ENCODE results near the gene CNTNAP5. TPM values are rescaled to one million over a fixed set of nuclear protein-coding genes. Genes with fewer than 3 reads are reported as not detected.

Gene CNTNAP5
- total RNA-seq, 1 experiment from 2014 or later: 0.48 TPM

DNA sequence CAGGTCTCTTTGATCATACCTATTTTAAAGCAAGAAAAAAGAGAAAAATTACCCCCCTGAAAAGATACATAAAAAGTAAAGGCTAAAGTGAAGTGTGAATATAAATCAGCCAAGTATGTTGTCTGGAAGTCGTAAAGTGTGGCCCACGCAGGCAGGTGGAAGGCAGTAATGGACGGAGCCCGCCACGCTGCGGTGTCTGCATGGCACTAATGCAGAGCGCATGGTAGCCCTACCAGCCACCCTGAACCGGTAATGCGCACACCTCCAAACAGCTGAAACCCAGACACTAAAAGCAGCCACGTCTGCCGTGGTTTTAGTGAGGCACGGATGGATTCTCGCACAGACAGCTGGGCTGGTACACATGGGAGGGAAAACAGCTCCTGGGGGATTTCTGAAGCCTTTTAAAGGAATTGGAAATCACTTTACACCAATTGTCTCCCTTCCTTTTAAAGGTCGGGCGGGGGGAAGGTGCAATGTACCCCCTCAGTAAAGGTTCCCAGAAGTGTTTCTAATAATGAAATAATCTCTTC lies 615.2 kb downstream of the CNTNAP5 start:
- H3K4ac ChIP-seq (ENCODE audit: low read depth, low read length): no peak overlapping the region
- H3K4me1 ChIP-seq (ENCODE audit: insufficient read depth, low read length): no peaks in the 10 kb centered on the region
- Mint-ChIP-seq H3K36me3 (ENCODE audit: insufficient read depth in 1 of 3, low read depth in 3 of 3) (peaks cover 0 to under 1% (median 0%) of the 10 kb centered on the region in 3 experiments; a peak in 2 of 7 replicates), H3K9me3 (peaks cover 5 to 6% of the 10 kb centered on the region in 2 experiments; a peak in 4 of 5 replicates), H3K27ac (no peak overlapping the region), H3K27me3 (ENCODE audit: low read depth) (no peaks in the 10 kb centered on the region), H3K4me3 (no peak overlapping the region), H3K4me1 (no peaks in the 10 kb centered on the region)
- no peak overlapping the region for H2AK5ac ChIP-seq (ENCODE audit: insufficient read length, low read length)
- no CpG with 5 or more reads among the region's 15 CpGs for WGBS (ENCODE audit: extremely low coverage, insufficient read length, low lambda C conversion rate)
- H3K23ac ChIP-seq (ENCODE audit: insufficient read length, low read depth, low read length): no peak overlapping the region
- H2BK5ac ChIP-seq (ENCODE audit: insufficient read length, low read length): no peak overlapping the region
- no peak overlapping the region for H2BK15ac ChIP-seq (ENCODE audit: low read depth, low read length)
- H2BK12ac ChIP-seq (ENCODE audit: insufficient read length, low read depth, low read length): no peak overlapping the region
- H3K9me3 ChIP-seq (ENCODE audit: control insufficient read depth, low read depth, low read length): no peaks in the 10 kb centered on the region
- H3K18ac ChIP-seq (ENCODE audit: insufficient read length, low read depth, low read length): peak overlapping the region; percentile 40
- H3T11ph ChIP-seq (ENCODE audit: low read length): no peak overlapping the region
- no peak overlapping the region for H2BK20ac ChIP-seq (ENCODE audit: low read depth, low read length, poor library complexity, severe bottlenecking)
- no peak overlapping the region for H3K27ac ChIP-seq (ENCODE audit: insufficient read length, low read depth, low read length)
- H3K9ac ChIP-seq (ENCODE audit: extremely low read depth, insufficient read length, low read length): no peak overlapping the region
- H3K79me2 ChIP-seq (ENCODE audit: insufficient read depth, low read length): no peaks in the 10 kb centered on the region
- H4K8ac ChIP-seq (replicated peaks; ENCODE audit: insufficient read length, low read depth, low read length): no peak overlapping the region
- no peak overlapping the region for H2BK120ac ChIP-seq (ENCODE audit: low read depth, low read length, poor library complexity, severe bottlenecking)
- no peaks in the 10 kb centered on the region for H3K79me1 ChIP-seq (ENCODE audit: insufficient read depth, low read depth, low read length, poor library complexity, severe bottlenecking)
- no peak overlapping the region for H4K91ac ChIP-seq (ENCODE audit: insufficient read length, low read depth, low read length)
- no peak overlapping the region for H2AFZ ChIP-seq (ENCODE audit: low read length)
- TF ChIP-seq CTCF (conservative IDR thresholded peaks at IDR 0.05): no peak
- no peak overlapping the region for H3K56ac ChIP-seq (ENCODE audit: insufficient read length, low read depth, low read length)
- H3K14ac ChIP-seq (ENCODE audit: insufficient read depth, low read length): 0 out of 2 replicates have a peak overlapping the region, but pooled peaks have one; percentile 20
- no peaks in the 10 kb centered on the region for H3K23me2 ChIP-seq (ENCODE audit: insufficient read length, low read depth, low read length, poor library complexity, severe bottlenecking)
- H3K27me3 ChIP-seq (ENCODE audit: insufficient read depth, low read length): no peaks in the 10 kb centered on the region
- no peak overlapping the region for H3K4me2 ChIP-seq (ENCODE audit: insufficient read depth, insufficient read length, low read length)
- H4K20me1 ChIP-seq (ENCODE audit: control insufficient read depth, insufficient read depth, insufficient read length): no peaks in the 10 kb centered on the region
- no peak overlapping the region for H4K5ac ChIP-seq (ENCODE audit: insufficient read length, low read depth, low read length)
- DNase-seq: no peak
